A549 (cell line): ENCODE results near the gene TNRC6B.

ENCODE experiments used
- PHF8 ChIP-seq: fragments of 200-600 bp; sonication (generic); IDR thresholded peaks from 2 replicates; pipeline ENCODE4 v1.6.1; 2016; ENCODE audit warnings: low read depth, mild to moderate bottlenecking, antibody characterized with exemption, moderate library complexity, borderline replicate concordance
- POLR2A ChIP-seq: IDR thresholded peaks from 2 replicates; pipeline ENCODE4 v1.6.1; 2012; ENCODE audit warnings: mild to moderate bottlenecking, low read length

- no peak for TF ChIP-seq POLR2A
- no peak for TF ChIP-seq PHF8
Measured at GRCh38 chr22:40231618-40232313, 54.0 kb downstream of the TNRC6B start.
